A673 (cell line): ENCODE results near the gene GRM1. TPM values are rescaled to one million over a fixed set of nuclear protein-coding genes. Genes with fewer than 3 reads are reported as not detected.

Experiments
- BruUV-seq: library from RNA; stranded (reverse); fragments of 400-500 nt; replicated peaks from 2 replicates; lab custom pipeline; 2021; lab: Mats Ljungman, UMichigan
- CTCF ChIA-PET: fragments of 300-600 bp; sonication (Branson Sonifier 250); formaldehyde crosslinking; loops from one replicate; lab custom pipeline; 2022; ENCODE audit warnings: antibody characterized with exemption; lab: Charles Lee
- POLR2A ChIA-PET: fragments of 300-600 bp; sonication (Branson Sonifier 250); formaldehyde crosslinking; loops from one replicate; lab custom pipeline; 2022; ENCODE audit warnings: antibody characterized with exemption; ENCODE audit not compliant: low non-redundant PET; lab: Charles Lee
- DNase-seq: peaks from one replicate; pipeline ENCODE4 v3.0.0-alpha.2; 2015; ENCODE audit warnings: low spot score
- H3K27ac ChIP-seq: fragments of 200-600 bp; sonication (generic); 2 replicates; pipeline ENCODE4 v1.5.1; 2016; ENCODE audit warnings: mixed run types, low read depth, mild to moderate bottlenecking, mixed read lengths, antibody characterized with exemption, low read length; ENCODE audit not compliant: poor library complexity, severe bottlenecking
- H3K27me3 ChIP-seq: fragments of 200-600 bp; sonication (generic); replicated peaks from 2 replicates; pipeline ENCODE4 v1.6.1; 2017; ENCODE audit warnings: mixed run types, low read depth, mild to moderate bottlenecking, mixed read lengths, antibody characterized with exemption, low read length; ENCODE audit not compliant: insufficient read depth, poor library complexity
- H3K36me3 ChIP-seq: fragments of 200-600 bp; sonication (generic); 2 replicates; pipeline ENCODE4 v1.6.1; 2016; ENCODE audit warnings: mixed run types, mild to moderate bottlenecking, mixed read lengths, antibody characterized with exemption, low read length; ENCODE audit not compliant: insufficient read depth, poor library complexity, severe bottlenecking
- H3K4me1 ChIP-seq: fragments of 200-600 bp; sonication (generic); 2 replicates; pipeline ENCODE4 v1.6.1; 2017; ENCODE audit warnings: mixed run types, mild to moderate bottlenecking, mixed read lengths, antibody characterized with exemption, low read length; ENCODE audit not compliant: insufficient read depth, poor library complexity, severe bottlenecking
- H3K4me3 ChIP-seq: fragments of 200-600 bp; sonication (generic); 2 replicates; pipeline ENCODE4 v1.5.1; 2016; ENCODE audit warnings: low read depth, mixed run types, mild to moderate bottlenecking, mixed read lengths, low read length; ENCODE audit not compliant: poor library complexity, severe bottlenecking
- H3K9me3 ChIP-seq: fragments of 200-600 bp; sonication (generic); 2 replicates; pipeline ENCODE4 v1.6.1; 2016; ENCODE audit warnings: mixed run types, low read depth, mild to moderate bottlenecking, mixed read lengths, antibody characterized with exemption, low read length; ENCODE audit not compliant: poor library complexity, severe bottlenecking
- EZH2 ChIP-seq: fragments of 200-600 bp; sonication (generic); IDR thresholded peaks from 2 replicates; pipeline ENCODE4 v1.6.1; 2017; ENCODE audit warnings: borderline replicate concordance, low read depth, mild to moderate bottlenecking, mixed read lengths, antibody characterized with exemption, low read length; ENCODE audit not compliant: poor library complexity, severe bottlenecking
- intact Hi-C: fragments of 100-400 bp; cut with micrococcal nuclease; formaldehyde crosslinking; loops from one replicate; pipeline ENCODE4 v1.10.0; 2022; ENCODE audit not compliant: unreplicated experiment
- total RNA-seq: library from RNA; stranded (reverse); gene quantifications from 2 replicates; pipeline ENCODE4 v1.2.3, GENCODE V29; 2021
- TF ChIP-seq, protein P1 (sequence below): fragments of 300-800, 200-600 bp; sonication (generic); conservative IDR thresholded peaks from 2 replicates; pipeline ENCODE4 v1.5.1; 2017; ENCODE audit warnings: low read depth, mild to moderate bottlenecking, antibody characterized with exemption, low read length, moderate library complexity, mixed read lengths

GRM1 gene
- total RNA-seq, 1 experiment from 2014 or later = 0.11 TPM

GRCh38 chr6:146111881-146112450 lies 83.1 kb downstream of the GRM1 start:
- no peak for DNase-seq
- Histone ChIP-seq H3K27me3 (no peaks in the 10 kb centered on the region), H3K27ac (no peak overlapping the region), H3K36me3 (no peaks in the 10 kb centered on the region), H3K4me1 (no peaks in the 10 kb centered on the region), H3K4me3 (no peak overlapping the region), H3K9me3 (no peaks in the 10 kb centered on the region)
- BruUV-seq = no TSS peak
- CTCF ChIA-PET = no interaction called here
- intact Hi-C loops = no loop called here
- POLR2A ChIA-PET = no interaction called here
- TF ChIP-seq, protein P1, sequence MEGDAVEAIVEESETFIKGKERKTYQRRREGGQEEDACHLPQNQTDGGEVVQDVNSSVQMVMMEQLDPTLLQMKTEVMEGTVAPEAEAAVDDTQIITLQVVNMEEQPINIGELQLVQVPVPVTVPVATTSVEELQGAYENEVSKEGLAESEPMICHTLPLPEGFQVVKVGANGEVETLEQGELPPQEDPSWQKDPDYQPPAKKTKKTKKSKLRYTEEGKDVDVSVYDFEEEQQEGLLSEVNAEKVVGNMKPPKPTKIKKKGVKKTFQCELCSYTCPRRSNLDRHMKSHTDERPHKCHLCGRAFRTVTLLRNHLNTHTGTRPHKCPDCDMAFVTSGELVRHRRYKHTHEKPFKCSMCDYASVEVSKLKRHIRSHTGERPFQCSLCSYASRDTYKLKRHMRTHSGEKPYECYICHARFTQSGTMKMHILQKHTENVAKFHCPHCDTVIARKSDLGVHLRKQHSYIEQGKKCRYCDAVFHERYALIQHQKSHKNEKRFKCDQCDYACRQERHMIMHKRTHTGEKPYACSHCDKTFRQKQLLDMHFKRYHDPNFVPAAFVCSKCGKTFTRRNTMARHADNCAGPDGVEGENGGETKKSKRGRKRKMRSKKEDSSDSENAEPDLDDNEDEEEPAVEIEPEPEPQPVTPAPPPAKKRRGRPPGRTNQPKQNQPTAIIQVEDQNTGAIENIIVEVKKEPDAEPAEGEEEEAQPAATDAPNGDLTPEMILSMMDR = no peak
- TF ChIP-seq EZH2 = no peak

DNA sequence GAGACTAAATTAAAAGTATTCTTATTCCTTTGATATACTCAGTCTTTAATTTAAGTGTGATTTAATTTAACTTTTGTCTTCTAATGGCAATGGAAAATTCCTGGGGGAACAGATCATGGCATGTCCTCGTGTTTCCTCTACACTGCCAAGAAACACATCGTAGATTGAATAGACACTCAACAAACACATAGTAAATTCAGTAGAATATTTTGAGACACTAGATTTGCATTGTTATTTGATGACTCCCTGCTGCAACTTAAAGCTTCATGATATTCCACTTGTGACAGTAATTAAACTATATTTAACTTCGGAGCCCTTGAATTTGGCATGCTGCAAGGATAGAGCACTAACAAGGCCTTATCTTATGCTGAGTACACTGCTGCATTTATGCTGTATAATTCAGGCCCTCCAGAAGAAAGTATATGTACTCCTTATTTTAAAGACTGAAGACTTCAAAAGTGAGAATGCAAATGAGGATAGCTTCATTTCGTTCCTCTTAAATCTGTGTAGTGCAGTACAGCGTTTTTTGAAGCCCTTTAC lies 84.3 kb downstream of the GRM1 start:
- no peak overlapping the region for H3K27ac ChIP-seq
- intact Hi-C loops = no loop called here
- H3K9me3 ChIP-seq = no peaks in the 10 kb centered on the region
- TF ChIP-seq, protein P1 = no peak
- TF ChIP-seq EZH2 = no peak
- CTCF ChIA-PET = no interaction called here
- no peaks in the 10 kb centered on the region for H3K36me3 ChIP-seq
- POLR2A ChIA-PET = no interaction called here
- H3K4me3 ChIP-seq = no peak overlapping the region
- no TSS peak for BruUV-seq
- no peak for DNase-seq
- no peaks in the 10 kb centered on the region for H3K27me3 ChIP-seq
- no peaks in the 10 kb centered on the region for H3K4me1 ChIP-seq

- CTCF ChIA-PET = no interaction called here
- no peak for TF ChIP-seq EZH2
- TF ChIP-seq, protein P1 = no peak
- H3K27me3 ChIP-seq = no peaks in the 10 kb centered on the region
- DNase-seq = no peak
- no peak overlapping the region for H3K27ac ChIP-seq
- no peaks in the 10 kb centered on the region for H3K9me3 ChIP-seq
- intact Hi-C loops = no loop called here
- H3K36me3 ChIP-seq = no peaks in the 10 kb centered on the region
- POLR2A ChIA-PET = no interaction called here
- no peak overlapping the region for H3K4me3 ChIP-seq
- H3K4me1 ChIP-seq = no peaks in the 10 kb centered on the region
- BruUV-seq = no TSS peak
Measured at GRCh38 chr6:146123616-146124015, 94.8 kb downstream of the GRM1 start.
